Activated naive CD8-positive, alpha-beta T cell treated with anti-CD3 and anti-CD28 coated beads, Interleukin-2, amount 50 U/mL, for 16 hours (primary cell): ENCODE data around the gene PROSER3.
"Not testable (repeated sequence)": the region's sequence is repeated elsewhere in the genome, so short reads cannot be mapped to it uniquely, and the experiment has no call there.

Experiments used
- DNase-seq: peaks from one replicate; pipeline ENCODE4 v3.0.0-alpha.2; 2020; ENCODE audit warnings: low read depth, low spot score

The PROSER3 gene

DNA sequence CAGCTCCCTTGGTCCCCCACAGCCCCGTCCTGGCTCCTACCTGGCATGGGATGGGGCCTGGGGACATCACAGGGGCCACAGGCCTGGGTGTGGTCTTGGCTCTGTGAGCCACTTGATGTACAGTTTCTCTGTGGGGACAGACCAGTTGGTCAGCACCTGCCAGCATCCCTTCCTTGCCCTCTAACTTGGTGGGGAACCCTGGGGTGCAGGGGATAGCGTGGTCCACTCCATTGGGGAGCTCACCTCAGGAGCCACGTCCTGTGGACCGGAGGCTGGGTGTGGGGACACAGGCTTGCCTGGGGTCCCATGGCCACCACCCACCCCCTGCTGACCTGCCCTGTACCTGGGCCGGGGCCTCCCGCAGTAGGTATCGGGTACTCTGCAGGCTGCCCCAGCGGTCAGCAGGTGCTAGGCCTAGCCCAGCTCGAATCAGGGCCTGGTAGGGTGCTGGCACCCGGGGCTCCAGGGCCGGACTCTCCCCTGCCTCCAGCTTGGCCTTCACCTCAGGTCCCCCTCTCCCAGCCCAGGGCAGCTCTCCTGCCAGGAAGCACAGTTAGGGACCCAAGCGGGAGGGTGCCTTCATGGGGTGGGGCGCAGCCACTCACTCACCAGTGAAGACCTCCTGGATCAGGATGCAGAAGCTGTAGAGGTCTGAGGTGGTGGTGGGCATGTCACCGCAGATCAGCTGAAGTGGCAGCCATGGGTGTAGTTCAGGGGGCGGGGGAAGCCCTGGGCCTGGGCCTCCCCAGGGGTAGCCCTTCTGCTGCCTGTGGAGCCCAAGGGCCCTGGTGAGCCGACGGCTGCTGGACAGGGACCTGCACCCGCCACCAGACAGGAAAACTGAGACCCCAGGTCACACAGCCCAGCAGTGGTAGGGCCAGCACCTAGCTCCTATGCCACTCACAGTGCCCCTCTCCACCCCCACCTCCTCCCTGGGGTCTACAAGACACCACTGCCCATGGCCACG, 32.3 kb downstream of the PROSER3 start:
- DNase-seq, result no peak

DNA sequence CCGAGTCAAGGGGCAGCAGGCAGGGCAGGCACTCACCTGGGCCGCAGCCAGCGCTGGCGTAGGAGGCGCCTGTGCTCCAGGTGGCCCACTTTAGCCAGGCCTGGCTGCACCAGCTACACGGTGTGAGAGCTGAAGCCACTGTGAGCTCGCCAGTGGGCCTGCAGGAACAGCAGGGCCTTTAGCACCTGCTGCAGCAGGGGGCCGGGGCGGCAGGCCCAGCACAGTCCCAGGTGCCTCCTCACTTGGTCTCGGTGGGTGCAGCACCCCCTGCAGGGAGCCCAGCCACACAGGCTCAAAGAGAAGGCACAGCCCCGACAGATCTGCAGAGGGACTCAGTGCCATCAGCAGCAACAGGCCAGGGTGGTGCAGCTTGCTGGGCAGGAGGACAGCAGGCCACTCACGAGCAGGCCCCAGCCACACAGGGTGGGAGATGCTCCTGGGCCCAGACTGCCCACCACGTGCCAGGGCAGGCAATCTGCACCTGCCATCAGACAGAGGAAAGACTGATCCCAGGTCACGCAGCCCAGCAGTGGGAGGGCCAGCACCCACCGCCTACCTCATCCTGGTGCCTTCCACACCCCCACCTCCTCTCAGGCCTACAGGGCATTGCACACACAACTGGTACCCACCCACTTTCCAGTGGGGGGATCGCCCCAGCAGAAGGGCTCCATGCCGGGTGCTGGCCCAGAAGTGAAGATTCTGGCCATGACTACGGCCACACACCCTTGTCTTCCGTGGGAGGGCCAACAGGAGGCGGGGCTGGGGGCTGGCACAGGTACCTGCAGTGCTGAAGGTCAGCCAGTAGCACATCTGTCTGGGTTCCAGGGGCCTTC, 33.2 kb downstream of the PROSER3 start:
- no peak for DNase-seq

DNA sequence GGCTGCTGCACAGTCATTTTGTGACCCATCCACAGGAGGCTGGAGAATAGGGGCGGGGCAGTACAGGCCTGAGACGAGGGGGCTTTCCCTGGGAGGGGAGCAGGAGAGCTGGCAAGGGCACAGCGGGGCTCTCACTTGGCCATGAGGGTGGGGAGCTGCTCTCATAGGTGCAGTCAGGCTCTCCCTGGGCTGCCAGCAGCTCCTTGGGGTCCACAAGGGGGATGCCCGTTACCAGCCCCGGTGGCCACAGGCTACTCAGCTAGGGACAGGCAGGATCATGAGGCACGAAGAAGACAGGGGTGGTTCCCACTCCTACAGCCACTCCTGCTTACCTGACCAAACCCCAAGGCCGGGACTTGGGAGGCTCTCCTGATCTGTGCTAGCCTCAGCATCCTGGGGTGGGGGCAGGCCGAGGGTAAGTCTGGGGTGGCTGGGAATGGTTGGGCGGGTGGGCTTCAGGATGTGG, 33.9 kb downstream of the PROSER3 start:
- no peak for DNase-seq

DNA sequence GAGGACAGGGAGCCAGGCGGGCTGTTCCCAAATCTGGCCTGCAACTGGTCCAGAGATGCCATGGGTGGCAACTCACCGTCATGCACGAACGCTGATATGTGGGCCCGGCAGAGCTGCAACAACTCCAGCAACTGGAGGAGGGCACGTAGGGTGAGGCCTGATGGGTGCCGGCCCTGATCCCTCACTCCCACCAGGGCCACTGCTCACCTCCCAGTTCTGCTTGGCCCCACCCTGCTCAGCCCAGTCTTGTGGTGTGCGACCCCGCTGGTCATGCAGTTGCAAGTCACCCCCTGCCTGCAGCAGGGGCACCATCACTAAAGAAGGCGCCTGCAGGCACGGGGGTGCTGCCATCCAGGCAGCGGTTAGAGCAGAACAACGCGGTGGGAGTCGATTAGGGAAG, 34.3 kb downstream of the PROSER3 start:
- no peak for DNase-seq

DNA sequence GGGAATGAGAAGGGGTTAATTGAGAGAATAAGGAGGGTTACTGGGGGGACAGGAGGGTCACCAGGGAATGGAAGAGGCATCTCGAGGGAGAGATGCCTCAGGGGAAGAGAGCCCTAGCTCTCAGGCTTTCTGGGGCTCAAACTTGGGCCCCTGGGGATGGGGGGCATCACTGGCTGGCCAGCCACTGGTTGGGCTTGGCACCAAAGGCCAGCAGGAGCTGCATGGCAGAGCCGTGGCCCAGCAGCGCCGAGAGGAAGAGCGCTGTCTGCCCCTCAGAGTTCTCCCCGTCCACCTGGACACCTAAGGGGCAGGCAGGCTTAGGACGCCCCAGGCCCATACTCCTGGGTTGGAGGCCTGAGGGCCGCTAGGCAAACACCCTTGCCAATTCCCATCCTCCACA, 34.9 kb downstream of the PROSER3 start:
- no peak for DNase-seq

DNA sequence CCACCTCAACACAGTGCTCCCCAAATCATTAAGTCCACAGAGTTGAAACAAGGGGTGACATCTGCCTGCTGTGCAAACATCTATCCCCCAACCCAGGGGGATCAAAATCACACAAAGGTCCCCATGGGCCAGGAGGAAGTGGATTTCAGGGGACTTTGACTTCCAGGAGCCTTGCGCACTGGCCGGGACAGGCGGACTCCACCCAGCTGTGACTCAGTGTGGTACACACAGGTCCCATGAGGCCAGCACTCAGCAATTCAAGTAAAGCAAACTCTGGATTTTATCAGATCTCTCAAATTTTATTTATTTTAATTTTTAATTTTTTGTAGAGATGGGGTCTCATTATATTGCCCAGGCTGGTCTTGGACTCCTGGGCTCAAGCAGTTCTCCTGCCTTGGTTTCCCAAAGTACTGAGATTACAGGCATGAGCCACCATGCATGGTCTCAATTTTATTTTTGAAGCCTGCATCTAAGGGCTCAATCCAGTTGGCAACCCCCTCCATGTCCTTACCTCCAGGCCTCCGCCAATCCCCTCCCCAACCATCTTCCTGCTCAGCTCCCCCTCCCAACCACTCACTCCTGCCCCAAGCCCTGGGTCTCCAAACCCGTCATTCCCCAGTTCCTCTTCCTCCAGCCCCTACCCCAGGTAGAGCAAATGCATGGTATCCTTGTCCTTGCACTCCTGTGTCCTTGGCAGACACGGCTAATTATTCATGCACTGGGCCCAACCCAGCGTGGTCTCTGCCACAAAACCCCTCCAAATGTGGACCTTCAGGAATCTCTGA, 35.6 kb downstream of the PROSER3 start:
- DNase-seq, result no peak

DNA sequence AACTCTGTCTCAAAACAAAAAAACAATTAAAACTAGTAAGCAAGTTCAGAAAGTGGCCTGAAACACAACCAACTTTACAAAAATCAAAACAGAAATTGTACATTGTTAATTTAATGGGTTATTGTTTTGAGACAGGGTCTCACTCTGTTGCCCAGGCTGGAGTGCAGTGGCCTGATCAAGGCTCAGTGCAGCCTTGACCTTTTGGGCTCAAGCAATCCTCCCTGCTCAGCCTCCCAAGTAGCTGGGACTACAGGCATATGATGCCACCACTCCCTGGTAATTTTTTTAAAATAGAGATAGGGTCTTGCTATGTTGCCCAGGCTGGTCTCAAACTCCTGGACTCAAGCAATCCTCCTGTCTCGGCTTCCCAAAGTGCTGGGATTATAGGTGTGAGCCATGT, 37.6 kb downstream of the PROSER3 start:
- not testable (repeated sequence) for DNase-seq

DNA sequence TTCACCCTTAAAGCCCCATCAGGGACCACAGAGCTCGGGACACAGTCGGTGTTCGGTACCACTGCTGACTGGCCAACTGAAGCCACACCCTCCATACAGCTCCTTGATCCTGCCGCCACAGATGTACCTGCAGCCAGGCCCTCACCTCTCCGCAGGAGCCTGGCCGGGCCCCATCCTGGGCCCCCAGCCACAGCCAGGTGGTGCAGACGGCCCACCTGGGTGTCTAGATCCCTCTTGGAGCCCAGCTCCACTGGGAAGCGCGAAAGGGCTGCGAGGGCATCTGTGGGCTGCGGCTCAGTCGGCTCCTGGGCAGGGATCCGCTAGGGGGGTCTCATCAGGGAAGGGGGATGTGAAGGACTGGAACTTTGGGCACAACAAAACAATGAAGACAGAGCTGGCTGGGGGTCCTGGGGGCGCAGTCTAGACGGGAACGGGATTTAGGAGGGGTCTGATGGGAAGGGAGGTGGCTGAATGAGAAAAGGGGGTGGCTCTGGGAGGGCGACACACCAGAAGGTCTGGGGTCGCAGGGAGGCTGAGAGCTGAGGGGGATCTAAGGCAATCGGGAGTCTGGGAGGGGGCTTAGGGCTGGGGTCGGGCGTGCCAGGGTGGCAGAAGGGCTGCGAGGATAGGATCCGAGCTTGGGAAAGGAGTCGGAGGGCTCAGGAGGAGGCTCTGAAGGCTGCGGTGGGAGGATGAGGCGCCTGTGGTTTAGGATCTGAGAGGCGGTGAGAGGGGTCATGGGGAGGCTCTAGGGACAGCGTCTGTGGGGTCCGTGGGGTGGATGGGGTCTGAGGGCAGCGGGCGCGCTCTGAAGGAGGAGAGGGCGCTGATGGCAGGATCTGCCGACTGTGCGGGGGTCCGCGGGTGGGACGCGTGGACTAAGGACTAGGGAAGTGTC, 38.9 kb downstream of the PROSER3 start:
- no peak for DNase-seq

DNA sequence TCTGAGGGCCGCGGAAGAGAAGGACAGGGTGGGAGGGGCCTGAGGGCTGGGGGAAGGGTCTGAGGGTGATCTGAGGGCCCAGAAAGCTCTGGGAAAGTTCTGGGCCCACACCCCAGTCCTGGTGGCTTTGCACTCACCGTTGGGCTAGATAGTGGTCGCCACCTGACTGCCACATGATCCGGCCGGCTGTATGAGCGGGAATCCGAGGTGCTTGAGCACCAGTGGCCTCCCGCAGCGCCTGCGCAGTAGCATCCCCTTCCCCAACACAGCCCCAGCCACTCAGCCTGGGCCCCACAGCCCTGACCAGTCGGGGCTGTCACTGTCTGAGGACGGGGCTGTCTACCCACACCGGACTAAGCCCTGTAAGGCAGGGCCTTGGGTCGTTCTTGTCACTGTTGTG, 39.7 kb downstream of the PROSER3 start:
- no peak for DNase-seq

DNA sequence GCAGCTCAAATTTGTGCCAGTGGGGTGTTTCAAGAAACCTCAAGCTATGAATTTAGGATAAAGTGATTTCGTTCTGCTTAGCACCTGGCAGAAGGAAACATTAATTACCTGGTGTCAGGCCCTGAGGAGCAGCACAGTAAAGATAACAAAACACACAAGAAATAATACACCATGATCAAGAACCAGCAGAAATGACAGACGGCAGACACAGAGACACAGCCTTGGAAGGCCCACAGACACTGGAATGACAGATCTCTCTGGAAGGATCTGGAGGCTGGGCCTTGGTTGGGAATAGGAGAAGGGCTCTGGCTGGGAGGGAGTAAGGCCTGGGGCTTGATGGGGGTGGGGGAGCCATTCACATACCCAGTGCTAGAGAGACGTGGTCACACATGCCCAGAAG, 43.9 kb downstream of the PROSER3 start:
- no peak for DNase-seq

DNA sequence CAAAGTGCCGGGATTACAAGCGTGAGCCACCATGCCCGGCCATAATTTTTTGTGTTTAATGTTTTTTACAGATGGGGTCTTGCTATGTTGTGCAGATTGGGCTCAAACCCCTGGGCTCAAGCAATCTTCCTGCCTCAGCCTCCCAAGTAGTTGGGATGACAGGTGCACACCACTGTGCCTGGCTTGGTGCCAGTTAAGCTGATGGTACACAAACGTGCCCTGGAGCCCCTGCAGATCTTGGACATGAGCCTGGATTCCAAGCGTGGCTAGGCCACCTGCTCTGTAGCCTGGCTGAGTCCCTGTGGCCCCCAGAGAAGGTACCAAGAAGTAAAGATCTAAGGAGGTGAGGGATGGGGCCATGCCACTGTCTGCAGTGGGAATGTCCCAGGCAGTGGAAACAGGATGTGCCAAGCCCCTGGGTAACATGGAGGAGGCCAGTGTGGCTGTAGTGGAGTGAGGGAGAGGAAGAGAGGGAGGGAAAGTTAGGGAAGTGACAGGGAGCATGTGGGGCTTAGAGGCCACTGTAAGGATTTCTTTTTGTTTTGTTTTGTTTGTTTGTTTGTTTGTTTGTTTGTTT, 47.6 kb downstream of the PROSER3 start:
- no peak for DNase-seq

DNA sequence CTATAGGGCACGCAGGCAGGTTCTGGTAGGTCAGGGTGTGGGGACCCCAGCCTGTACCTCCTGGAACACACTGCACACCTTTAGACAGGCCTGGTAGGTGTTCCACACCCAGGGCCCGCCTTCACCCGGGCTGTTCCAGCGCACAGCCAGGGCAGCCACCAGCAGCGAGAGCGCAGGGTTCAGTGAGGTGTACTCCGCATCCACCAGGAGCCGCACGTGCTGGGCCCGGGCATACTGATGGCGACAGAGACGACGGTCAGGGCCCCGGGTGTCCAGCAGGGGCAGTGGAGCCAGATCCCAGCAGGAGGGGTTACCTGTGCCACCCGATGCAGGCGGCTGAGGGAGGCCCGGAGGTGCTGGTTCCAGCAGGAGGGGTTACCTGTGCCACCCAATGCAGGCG, 48.6 kb downstream of the PROSER3 start:
- DNase-seq, result no peak

DNA sequence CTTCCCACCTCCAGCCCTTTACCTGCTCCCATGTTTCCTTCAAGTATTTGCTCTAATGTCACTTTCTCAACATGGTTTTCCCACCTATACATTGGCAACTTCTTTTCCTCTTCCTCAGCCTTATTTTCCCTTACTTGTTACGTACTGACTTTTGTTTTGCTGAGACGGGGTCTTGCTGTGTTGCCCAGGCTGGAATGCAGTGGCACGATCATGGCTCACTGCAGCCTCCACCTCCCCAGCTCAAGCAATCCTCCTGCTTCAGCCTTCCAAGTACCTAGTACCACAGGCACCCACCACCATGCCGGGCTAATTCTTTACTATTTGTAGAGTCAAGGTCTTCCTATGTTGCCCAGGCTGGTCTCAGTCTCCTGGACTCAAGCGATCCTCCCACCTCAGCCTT, 49.7 kb downstream of the PROSER3 start:
- no peak for DNase-seq

DNA sequence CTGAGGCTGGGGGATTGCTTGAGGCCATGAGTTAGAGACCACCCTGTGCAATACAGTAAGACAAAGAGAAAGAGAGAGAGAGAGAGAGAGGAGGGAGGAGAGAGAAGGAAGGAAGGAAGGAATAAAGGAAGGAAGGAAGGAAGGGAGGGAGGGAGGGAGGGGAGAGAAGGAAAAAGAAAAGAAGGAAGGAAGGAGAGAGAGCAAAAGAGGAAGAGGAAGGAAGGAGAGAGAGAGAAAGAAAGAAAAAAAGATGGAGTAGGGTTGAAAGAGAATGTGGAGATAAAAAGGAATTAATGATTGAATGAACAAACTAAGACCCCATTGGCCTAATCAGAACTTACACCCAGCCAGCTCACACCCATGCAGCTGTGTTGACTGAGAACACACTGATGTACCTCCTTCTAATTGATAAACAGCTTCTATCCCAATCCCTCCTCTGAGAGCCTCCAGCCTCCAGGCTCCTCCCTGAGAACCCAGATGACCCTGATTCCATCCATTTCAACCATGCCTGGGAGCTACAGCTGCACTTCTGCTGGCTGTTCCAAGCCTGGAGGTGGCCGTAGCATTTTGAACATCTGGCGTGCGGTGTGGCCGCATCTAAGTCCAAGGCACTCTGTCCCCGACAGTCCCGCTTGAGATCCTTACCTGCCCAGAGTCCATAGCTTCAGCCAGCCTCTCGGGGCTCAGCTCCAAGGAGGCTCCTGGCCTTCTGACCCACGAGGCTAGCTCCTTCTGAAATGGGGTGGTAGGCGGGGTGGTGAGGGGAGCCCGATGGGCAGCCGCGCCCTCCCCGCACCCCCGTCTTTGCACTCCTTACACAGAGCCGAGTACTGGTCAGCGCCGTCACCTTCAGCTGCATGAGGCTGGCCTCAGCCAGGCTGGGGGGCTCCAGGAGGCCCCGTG, 53.6 kb downstream of the PROSER3 start:
- DNase-seq, result no peak

DNA sequence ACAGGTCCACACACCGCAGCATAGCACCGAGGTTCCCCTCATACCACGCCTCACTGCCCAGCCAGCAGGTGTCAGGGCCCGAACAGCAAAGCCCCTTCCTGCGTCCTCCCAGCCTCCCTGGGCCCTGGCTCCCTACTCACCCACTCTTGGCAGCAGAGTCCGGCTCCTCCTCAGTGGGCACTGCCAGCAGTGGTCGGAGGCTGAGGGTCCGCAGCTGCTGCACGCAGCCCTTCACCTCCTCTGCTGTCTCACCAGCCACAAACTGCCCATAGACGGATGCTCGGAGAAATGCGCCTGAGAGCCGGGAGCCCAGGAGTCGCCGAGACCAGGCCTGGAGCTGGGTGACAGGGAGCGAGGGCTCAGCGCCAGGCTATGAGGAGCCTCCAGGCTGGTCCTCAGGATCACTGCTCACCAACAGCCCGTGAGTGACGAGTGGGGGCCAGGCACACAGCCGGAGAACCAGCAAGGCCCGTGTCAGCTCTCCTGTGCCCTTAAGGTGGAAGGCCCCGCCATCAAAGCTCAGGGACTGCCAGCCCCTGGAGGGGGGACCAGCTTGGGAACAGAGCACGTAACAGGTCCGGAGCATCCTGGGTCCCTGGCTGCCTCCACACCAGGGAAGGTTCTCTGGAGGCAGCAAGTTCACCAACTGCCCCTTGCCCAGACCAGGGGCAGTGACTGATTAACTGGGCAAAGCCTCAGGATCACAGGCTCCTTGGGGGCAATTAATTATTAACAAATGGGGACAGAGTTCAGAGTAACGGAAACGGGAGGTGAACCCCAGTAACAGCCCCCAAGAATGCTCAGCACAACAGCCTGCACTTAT, 54.5 kb downstream of the PROSER3 start, which contains the start of gene PRODH2:
PRODH2 (minus strand) TSS at position 626 of the 823 bp plus-strand sequence; CDS start at position 586, 40 bp downstream.
- DNase-seq, result no peak

DNA sequence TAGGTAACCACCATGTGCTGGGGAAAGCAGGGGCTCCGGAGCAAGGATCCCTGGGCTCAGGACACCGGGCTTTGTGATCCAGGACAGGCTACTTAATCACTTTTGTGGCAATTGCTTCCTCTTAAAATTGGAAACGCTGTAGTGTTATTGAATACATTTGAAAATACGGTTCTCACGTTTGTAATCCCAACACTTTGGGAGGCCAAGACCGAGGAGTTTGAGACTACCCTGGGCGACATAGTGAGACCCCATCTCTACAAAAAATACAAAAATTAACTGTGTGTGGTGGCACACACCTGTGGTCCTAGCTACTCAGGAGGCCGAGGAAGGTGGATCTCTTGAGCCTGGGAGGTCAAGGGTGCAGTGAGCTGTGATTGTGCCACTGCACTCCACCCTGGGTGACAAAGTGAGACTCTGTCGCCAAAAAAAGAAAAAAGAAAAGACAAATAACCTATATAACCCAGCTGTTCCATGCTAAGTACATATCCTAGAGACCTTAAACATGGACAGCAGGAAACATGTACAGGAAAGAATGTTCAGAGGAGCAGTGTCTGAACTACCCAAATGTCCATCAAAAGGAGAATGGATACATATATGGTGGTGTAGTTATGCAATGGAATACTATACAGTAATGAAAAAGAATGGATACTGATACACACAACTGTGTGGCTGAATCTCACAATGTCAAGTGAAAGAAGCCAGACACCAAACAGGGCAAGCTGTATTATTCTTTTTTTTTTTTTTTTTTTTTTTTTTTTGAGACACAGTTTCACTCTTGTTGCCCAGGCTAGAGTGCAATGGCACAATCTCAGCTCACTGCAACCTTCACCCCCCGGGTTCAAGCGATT, 55.3 kb downstream of the PROSER3 start:
- DNase-seq, result no peak

DNA sequence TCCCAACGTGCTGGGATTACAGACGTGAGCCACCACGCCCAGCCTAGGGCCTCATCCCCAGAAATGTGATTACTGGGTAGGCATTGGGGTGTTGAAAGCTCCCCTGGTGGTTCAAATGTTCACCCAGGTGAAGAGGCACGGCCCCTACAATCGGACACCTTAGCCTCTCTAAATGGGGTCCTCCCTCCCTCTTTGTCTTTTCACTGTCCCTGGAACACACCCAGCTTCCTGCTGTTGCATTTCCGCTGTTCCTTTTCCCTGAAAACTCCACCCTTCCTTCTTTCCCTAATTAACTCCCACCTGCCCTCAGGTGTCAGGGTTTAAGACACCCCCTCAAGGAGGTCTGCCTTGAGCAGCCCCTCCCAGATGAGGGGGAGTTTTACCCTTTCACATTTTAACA, 58.3 kb downstream of the PROSER3 start:
- DNase-seq, result no peak
